Spleen (tissue), 7 donors: ENCODE data around the gene ERVMER34-1.

Experiments
- CTCF ChIP-seq, 11 experiments: fragments of 200-600 bp in 7 of 11; fragments of 450-650 bp in 4 of 11; sonication (generic) in 4 of 11; IDR thresholded peaks in 8 of 11; conservative IDR thresholded peaks in 3 of 11; 1 replicate in 7 of 11; 2 replicates in 4 of 11; pipeline versions ENCODE4 v1.4.0 to v1.8.0; 2016 to 2021; ENCODE audit warnings: antibody characterized with exemption in 11 of 11, inconsistent platforms in 4 of 11, mild to moderate bottlenecking in 1 of 11
- POLR2A ChIP-seq, 3 donors: fragments of 450-650 bp; IDR thresholded peaks; one replicate each; pipeline ENCODE4 v1.5.1; 2017; ENCODE audit warnings: antibody characterized with exemption in 3 of 3, mild to moderate bottlenecking in 1 of 3
- POLR2AphosphoS5 ChIP-seq, 3 donors: sonication (generic); formaldehyde crosslinking; IDR thresholded peaks; one replicate each; pipeline ENCODE4 v1.5.1; 2017; ENCODE audit warnings: antibody characterized with exemption in 3 of 3
- donor health status: DM: no; HTN: no; CAD: no; lungs with moderate emphysema.
- donor health status: DM: no; HTN: no; CAD: no.
- donor health status: DM: no; HTN: no; CAD: no.

- TF ChIP-seq POLR2A (IDR thresholded peaks at IDR 0.05) = no peak
- TF ChIP-seq CTCF (IDR thresholded peaks at IDR 0.05 in 8 of 11, conservative IDR thresholded peaks at IDR 0.05 in 3 of 11) = no peak
- no peak for TF ChIP-seq POLR2AphosphoS5 (IDR thresholded peaks at IDR 0.05)
Observed at GRCh38 chr4:52750213-52750612, 1.0 kb downstream of the ERVMER34-1 start.
